Measurements from ENCODE around the gene FUT9. TPM values are rescaled to one million over a fixed set of nuclear protein-coding genes. Genes with fewer than 3 reads are reported as not detected.

Gene FUT9
- total RNA-seq, 1 donor from 2014 or later, result 0.03 TPM

DNA sequence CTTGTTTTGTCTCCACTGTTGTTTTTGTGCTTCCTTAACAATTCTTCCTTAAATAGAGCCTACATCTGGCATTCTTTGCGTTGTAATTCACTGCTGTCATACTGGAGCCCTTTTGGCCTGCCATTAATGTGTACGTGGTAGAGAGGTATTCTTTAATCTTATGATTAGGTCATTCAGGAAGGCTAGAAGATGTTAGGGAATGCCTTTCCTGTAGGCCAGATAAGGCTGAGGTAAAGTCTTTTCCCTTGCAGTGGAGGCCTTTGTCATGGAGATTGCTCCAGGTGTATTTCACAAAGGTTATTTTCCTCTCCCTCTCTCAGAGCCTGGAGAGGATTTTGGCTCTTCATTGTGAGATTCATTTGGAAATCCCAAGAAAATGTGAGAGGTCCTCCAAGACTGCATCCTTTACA, 146.9 kb downstream of the FUT9 start:
- no peak for DNase-seq (ENCODE audit: low spot score)
- intact Hi-C loops (cut with DNase I), result no loop called here

DNA sequence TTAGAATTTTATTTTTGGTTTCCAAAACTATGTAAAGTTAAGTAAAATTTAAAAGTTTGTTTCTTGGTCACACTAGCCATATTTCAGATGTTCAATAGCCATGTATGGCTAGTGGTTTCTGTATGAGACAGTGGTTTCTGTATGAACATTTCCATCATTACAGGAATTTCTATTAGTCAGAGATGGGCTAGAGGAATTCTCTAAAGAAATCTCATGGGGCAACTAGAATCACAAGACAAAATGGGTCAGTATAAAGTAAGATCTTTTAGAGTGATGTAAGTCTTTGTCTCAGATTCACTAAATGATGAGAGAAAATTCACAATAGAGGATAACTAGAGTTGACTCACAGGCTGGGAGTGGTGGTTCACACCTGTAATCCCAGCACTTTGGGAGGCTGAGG, 149.0 kb downstream of the FUT9 start:
- intact Hi-C loops (cut with DNase I), result no loop called here
- no peak for DNase-seq (ENCODE audit: low spot score)

DNA sequence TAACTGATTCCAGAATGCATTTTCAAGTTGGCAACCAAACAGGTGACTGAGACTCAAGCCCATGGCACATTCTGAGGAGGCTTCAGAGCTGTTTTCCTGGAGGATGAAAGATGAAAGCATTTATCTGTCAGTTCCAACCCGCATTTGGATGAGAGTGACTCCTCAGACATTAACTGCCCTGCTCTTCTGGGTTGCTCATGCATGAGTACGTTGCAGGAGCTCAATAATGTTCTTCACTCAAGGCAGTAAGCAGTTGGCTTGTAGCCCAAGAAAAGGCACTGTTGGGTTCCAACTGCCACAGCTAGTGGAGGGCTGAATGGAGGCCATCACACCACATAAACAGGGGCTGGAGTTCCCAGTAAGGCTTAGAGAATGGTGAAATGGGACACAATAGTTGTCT, 155.3 kb downstream of the FUT9 start:
- intact Hi-C loops (cut with DNase I), result no loop called here
- no peak for DNase-seq (ENCODE audit: low spot score)

DNA sequence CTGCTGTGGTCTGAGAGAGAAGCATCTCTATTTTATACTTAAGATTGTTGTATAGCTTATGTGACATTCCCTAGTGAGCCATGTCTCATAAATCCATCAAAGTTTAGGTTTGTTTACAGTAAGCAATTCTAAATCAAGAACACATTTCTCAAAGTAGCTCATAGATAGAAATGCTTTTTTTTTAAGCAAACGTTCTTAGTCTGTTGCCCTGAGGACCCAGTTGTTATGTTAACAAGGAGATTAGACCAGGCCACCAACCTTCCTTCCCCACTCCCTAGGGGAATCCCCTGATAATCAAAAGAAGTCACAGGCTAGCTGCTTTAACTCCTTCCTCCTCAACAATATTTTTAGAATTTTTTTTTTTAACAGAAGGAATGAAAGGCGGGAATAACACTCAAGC, 169.0 kb downstream of the FUT9 start:
- no peak for DNase-seq (ENCODE audit: low spot score)
- intact Hi-C loops (cut with DNase I), result no loop called here

DNA sequence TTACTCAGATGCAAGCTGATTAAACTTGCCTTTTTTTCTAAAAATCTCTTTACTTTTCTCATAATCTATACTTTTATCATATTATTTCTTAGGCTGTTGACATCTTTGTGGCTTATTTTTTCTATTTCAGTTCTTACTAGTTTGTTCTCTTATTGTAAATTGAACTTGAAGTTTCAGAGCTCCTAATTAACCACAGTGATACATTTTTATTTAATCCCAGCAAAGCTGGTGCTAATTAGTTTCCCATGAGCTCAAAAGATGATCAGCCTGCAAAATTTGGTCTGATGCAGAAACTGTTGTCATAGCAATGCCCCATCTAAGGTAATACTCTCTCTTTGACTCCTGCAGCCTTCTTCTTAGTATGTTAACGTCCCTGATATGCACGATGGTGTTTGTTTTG, 170.3 kb downstream of the FUT9 start:
- DNase-seq (ENCODE audit: low spot score), result no peak
- intact Hi-C loops (cut with DNase I), result no loop called here

- intact Hi-C loops (cut with DNase I), result no loop called here
- no peak for DNase-seq (ENCODE audit: low spot score)
These were observed 170.9 kb downstream of the FUT9 start for GRCh38 chr6:96186516-96187195.

DNA sequence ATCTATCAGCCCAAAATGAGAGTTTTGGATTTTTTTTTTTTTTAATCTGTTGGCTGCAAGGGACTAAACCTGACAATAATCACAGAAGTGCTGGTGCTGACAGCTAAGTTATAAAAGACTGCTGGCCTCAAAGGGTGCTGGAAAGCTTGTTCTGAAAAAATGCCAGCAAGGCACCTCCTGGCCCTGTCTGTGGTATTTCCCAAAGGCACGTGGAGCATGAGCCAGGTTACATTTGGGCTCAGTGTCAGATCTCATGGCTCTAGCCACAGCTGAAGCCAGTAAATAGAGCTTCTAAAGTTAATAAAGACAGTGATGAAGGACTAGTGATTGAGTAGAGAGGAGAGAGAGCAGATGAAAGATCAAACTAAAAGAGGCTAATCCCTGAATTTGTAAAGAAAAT, 178.9 kb downstream of the FUT9 start:
- no peak for DNase-seq (ENCODE audit: low spot score)
- intact Hi-C loops (cut with DNase I), result no loop called here

DNA sequence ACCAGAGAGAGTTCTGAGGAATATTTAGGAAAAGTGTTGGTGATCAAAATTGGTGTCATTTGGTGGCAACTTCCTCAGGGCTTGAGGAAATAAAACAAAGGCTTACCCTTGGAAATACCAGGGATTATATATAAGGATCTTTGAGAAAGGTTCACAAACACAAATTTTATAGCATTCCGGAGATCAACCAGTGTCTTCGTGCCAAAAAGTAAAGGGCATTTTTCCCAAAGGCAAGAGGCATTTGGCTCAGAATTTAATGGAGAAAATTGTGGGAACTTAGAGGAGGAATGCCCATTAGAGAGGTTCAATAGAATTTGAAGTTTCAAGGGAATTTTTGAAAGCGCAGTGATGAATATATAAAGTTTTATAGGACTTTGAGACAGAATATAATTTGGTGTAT, 179.5 kb downstream of the FUT9 start:
- no peak for DNase-seq (ENCODE audit: low spot score)
- intact Hi-C loops (cut with DNase I), result no loop called here

GRCh38 chr6:96196633-96197032, 180.9 kb downstream of the FUT9 start:
- no peak for DNase-seq (ENCODE audit: low spot score)
- intact Hi-C loops (cut with DNase I), result no loop called here

- intact Hi-C loops (cut with DNase I), result no loop called here
- DNase-seq (ENCODE audit: low spot score), result no peak
These were observed 181.5 kb downstream of the FUT9 start for GRCh38 chr6:96197241-96197640.

- intact Hi-C loops (cut with DNase I), result no loop called here
- DNase-seq (ENCODE audit: low spot score), result no peak
These were observed 186.8 kb downstream of the FUT9 start for GRCh38 chr6:96202571-96202970.

DNA sequence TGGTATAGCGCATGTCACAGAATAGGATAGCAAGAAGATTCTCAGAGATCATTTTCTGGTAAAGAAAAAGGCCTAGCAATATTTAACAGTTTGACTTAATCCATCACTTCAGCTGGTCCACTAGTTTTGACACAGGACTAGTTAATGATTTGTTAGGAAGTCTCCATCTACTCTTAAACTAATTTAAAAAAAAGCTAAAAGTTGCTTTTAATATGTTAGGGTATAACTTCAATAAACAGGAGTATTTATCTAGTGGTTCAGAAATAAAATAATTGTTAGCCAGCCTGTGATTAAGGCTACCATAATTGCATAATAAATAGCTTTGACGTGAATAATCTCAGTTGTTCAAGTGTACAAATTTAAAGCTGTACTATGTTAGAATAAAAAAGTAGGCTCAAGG, 195.6 kb downstream of the FUT9 start:
- no peak for DNase-seq (ENCODE audit: low spot score)
- intact Hi-C loops (cut with DNase I), result no loop called here

- intact Hi-C loops (cut with DNase I), result no loop called here
- no peak for DNase-seq (ENCODE audit: low spot score)
These were observed 196.3 kb downstream of the FUT9 start for GRCh38 chr6:96212066-96212465.

GRCh38 chr6:96213784-96214183, 198.0 kb downstream of the FUT9 start:
- DNase-seq (ENCODE audit: low spot score), result no peak
- intact Hi-C loops (cut with DNase I), result no loop called here

DNA sequence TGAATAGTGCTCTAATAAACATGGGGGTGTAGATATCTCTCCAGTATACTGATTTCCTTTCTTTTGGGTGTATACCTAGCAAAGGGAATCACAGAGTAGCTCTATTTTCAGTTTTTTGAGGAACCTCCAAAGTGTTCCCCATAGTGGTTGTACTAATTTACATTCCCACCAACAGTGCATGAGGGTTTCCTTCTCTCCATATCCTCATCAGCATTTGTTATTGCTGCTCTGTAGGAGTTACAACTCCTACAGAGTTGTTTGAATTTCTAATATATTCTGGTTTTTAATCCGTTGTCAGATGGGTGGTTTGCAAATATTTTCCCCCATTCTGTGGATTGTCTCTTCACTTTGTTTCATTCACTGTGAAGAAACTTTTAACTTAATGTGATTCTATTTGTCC, 207.9 kb downstream of the FUT9 start:
- intact Hi-C loops (cut with DNase I), result no loop called here

GRCh38 chr6:96227135-96227534, 211.4 kb downstream of the FUT9 start:
- intact Hi-C loops (cut with DNase I), result no loop called here
- DNase-seq (ENCODE audit: low spot score), result no peak

More for the DNA sequence above, 207.9 kb downstream of the FUT9 start:
- no peak for DNase-seq (ENCODE audit: low spot score)

DNA sequence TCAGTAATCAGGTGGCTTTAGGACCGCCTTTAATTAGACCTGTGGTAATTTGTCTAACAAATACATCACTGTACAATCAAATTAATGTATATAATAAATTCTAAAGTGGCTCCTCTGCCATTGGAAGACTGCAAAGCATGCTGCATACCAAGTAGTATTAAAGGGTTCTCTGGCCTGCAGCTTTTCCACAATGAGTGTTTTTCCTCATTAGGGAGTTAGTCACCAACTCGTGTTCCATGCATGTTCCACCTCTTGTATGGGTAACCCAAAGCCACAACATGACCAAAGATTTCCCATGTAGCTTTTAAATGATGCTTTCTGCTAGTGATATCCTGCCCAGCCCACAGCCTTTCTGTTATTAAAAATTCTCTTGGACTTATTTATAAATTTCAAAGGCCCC, 218.7 kb downstream of the FUT9 start:
- intact Hi-C loops (cut with DNase I), result no loop called here
- no peak for DNase-seq (ENCODE audit: low spot score)

DNA sequence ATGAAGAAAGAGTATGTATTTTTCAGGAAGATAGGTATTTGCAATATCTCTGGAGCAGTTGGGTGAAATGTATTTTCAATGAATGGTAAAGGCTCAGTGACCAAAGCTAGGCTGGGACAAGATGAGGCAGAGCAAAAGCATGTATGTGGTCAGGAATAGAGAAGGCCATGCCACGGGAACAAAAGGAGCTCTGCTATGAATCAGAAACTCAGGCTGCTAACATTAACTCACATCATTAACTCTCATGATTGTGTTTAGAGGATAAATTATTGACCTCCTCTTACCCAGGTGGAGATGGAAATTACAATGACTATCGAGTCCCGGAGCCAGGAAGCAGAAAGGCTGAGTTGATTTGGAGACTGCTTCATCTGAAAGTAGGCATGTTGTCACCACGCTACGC, 220.2 kb downstream of the FUT9 start:
- intact Hi-C loops (cut with DNase I), result no loop called here
- no peak for DNase-seq (ENCODE audit: low spot score)

GRCh38 chr6:96236471-96236870, 220.7 kb downstream of the FUT9 start:
- intact Hi-C loops (cut with DNase I), result no loop called here

GRCh38 chr6:96237638-96238347, 222.0 kb downstream of the FUT9 start:
- intact Hi-C loops (cut with DNase I), result no loop called here
- no peak for DNase-seq (ENCODE audit: low spot score)

More at GRCh38 chr6:96236471-96236870, 220.7 kb downstream of the FUT9 start:
- DNase-seq (ENCODE audit: low spot score), result no peak

DNA sequence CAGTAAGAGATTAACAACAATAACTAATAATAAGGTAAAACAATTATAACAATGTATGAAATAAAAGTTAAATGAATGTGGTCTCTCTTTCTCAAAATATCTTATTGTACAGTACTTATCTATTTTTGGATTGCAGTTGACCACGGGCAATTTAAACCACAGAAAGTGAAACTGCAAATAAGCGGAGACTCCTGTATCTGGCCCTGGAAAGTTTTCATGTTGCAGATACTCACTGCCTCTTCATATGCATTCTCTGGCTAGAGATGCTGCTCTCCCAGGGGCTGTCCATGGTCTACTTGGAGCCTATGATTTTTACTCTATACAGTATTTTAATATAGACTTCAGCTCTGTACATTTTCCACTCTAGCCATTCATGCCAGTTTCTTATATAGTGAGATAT, 230.8 kb downstream of the FUT9 start:
- intact Hi-C loops (cut with DNase I), result no loop called here
- DNase-seq (ENCODE audit: low spot score), result no peak

GRCh38 chr6:96249755-96250154, 234.0 kb downstream of the FUT9 start:
- no peak for DNase-seq (ENCODE audit: low spot score)
- intact Hi-C loops (cut with DNase I), result no loop called here

All from cardiac septum (tissue), 1 donor.